OCI-M2 (cell line): ENCODE measurements around the gene ALOX15.
"Not testable (repeated sequence)": the region's sequence is repeated elsewhere in the genome, so short reads cannot be mapped to it uniquely, and the experiment has no call there.

Experiments used
- DNase-seq: peaks from one replicate; lab custom pipeline; 2025; ENCODE audit not compliant: unreplicated experiment; lab: John Stamatoyannopoulos, UW

ALOX15 gene

DNA sequence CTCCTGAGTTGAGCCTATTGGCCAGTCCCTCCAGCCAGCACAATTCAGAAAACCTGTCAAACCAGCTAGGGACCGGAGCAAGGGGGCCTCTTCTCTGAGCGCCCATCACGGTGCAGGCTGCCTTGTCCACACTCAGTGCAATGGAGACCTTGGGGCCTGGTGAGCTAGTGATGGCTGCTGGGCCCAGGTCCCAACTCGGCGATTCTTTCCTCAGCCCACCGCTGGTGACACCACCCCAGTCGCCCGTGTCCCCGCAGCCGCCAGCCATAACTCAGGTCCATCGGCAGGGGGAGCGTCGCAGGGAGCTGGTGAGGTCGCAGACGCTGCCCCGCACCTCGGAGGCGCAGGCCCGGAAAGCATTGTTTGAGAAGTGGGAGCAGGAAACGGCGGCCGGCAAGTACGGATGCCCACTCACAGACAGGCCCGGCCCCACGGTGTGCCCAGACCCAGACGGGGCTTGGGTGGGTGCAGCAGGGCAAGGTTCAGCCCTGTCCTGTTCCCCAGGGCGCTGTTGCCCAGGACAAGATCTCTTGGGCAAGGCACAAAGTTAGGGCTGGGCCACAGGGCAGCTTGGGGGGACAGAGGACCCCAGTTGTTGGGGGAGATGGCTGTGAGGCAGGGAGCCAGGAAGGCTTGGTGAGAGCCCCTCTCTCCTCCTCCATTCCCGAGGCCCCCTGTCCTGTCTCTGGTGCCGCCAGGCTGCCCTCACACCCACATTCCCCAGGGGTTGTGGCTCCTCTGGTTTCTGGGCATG lies 46.4 kb downstream of the ALOX15 start:
- DNase-seq: no peak

DNA sequence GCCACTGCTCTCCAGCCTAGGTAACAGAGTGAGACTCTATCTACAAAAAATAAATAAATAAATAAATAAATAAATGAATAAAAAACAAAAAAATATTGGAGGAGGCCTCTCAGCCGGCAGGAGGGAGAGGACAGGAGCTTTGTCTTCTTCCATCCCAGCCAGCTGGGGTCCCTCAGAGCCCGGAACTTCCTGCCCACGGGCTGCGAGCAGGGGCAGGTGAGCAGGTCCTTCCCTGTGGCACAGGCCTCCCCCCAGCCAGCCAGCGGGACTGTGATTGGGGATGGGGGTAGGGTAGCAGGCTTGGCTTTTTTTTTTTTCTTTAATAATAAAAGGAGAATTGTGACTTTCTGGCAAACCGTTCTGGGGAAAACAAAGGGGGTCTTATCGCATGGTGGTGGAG lies 47.1 kb downstream of the ALOX15 start:
- no peak for DNase-seq

DNA sequence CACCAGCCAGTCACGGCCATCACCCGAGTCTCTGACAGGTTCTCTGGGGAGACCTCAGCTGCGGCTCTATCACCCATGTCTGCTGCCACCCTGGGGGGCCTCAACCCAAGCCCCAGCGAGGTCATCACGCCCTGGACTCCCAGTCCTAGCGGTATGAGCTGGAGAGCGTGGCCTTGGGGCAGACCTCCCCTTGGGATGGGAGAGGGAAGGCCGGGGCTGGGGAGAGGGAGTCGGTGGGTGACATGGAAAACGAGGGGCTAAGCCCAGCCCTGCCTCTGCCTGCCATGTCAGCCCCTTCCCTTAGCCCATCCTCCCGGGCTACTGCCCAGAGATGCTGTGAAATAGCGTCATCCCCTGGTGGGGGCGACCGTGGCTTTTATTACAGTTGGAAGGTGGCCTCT lies 48.5 kb downstream of the ALOX15 start:
- no peak for DNase-seq

DNA sequence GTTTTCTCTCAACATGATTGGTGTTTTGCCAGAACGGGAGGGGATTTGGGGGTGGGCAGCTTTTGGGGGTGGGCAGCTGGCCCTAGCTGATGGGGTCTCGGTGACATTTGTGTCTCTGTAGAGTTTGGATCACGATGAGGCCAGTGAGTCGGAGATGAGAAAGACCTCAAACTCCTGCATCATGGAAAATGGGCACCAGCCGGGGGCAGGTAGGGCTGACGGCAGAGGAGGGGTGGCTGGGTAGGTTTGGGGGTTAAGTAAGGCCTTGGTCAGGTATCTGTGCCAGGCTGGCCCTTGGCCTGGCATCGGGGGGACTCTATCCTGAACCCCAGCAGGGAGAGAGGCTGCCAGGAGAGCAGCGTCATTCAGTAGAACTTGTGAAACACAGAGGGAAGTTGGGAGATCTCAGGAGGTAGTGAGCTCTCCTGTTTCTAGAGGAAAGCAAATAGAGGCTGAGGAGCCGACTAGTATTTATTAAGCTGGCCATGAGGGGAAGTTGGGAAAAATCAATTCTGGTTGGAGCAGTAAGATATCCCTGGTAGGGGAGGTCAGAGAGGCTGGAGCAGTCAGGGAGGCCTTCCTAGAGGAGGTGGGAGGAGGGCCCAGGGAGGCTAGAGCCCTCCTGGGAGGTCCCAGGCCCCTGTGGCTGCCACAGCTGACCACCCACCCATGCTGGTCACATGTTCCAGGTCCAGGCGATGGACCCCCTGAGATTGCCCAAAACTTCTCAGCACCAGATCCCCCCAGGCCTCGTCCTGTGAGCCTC lies 49.1 kb downstream of the ALOX15 start:
- no peak for DNase-seq

DNA sequence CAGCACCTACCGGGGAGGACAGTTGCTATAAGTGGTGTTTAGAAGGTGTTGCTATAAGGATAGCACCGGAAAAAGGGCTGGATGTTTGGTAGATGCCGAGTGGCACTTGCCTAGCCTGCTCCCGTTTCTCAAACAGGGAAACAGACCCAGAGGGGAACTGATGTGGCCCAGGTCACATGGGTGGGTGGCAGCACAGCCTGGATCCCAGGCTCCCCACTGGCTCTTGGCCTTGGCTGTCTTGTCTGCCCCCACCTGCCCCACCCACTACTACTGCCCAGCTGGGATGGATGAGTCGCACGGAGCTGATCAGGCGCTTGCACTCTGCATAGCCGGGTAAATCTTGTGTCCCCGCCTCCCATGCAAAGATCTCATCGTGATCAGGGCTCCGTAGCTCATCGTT lies 49.9 kb downstream of the ALOX15 start:
- DNase-seq: no peak

DNA sequence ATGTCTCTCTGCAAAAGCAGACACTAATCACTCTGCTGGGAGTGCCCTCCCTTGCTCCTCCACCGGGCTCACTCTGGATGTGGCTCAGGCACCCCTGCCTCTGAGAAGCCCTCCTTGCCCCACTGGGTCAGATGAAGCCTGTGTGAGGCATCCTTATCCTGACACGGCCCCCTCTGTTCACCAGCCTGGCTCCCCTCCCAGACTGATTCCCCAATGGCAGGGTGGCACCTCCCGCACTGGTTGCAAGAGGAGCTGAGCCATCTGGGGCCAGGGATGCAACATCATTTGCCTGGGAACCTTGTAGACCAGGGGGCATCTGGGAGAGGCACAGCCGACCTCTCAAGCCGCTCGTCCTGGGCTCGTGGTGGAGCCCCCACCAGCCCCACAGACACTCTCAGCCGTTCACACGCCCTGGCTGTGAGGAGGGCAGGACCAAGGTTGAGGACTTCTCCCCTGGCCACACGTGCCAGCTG lies 50.5 kb downstream of the ALOX15 start:
- no peak for DNase-seq

DNA sequence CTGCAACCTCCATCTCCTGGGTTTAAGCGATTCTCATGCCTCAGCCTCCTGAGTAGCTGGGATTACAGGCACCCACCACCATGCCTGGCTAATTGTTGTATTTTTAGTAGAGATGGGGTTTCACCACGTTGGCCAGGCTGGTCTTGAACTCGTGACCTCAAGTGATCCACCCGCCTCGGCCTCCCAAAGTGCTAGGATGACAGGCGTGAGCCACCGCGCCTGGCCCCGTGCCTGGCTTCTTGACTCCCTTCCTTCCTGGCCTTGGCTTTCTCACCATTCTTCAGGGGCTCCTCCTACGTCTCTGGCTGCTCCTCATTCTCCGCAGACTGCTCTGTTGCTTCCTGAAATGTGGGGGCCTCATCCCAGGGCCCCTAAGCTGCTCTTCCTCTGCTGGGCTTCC lies 51.4 kb downstream of the ALOX15 start:
- not testable (repeated sequence) for DNase-seq

DNA sequence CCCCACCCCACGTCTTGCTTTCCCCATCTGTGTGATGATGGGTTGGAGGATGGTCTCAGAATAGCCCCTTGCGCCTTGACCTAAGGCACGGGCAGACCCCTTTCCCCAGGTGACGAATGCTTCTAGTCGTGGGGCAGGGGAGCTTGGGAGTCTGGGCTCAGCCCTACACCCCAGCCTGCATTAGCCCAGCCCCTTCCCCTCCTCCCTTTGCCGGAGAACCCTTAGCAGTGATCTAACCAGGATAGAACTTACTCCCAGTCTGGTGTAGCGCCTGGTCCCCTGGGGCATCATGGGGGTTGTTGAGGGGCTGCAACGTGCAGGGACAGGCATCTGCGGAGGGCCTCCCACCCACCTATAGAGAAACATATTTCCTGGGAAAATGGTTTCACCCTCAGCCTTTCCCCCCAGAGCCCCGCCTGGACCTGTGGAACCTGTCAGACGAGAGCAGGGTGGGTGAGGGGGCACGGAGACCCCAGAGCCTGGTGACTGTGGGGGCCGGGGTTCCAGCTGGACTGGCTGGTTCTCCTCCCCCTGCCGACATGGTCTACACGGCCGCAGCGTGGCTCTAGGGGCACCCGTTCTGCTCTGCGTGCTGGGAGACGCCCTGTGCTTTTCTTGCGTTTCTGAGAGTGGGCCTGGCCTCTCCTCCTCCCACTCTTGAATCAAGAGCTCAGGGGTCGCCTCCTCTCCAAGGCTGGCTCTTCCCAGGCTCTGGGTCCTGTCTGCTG lies 52.4 kb downstream of the ALOX15 start:
- no peak for DNase-seq

DNA sequence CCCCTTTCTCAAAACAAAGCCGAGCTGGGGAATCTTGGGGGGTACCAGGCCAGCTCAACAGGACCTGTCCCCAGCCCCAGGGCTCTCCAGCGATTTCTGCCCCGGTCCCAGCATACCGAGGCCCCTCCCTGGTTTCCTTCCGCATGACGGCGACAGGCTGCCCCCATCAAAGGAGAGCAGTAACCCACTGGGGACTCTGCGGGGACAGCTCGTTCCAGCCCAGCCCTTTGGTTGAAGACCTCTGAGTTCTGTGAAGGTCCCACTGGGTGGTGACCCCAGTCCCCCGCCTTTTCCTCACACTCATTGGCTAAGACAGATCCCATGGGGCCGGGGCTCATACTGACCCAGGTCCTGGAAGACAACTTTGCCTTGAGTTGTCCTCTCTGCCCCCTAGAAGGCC lies 53.1 kb downstream of the ALOX15 start:
- DNase-seq: no peak

DNA sequence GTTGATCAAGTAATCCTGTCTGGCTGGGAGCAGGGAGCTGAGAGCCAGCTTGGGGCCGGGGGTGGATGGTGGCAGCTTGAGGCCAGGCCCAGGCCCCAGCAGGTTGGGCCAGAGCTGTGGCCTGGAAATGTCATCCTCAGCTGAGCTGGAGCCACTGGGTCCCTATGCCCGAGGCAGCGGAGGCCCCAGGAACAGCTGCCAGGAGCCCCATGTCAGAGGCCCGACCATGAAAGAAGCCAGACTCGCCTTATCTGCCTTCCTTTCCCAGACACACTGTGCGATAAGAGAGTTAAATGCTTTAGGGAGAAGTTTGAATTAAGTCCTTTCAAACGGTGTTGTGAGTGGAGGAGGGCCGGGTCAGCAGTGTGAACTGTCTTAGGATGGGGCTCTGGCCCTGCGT lies 53.7 kb downstream of the ALOX15 start:
- no peak for DNase-seq

DNA sequence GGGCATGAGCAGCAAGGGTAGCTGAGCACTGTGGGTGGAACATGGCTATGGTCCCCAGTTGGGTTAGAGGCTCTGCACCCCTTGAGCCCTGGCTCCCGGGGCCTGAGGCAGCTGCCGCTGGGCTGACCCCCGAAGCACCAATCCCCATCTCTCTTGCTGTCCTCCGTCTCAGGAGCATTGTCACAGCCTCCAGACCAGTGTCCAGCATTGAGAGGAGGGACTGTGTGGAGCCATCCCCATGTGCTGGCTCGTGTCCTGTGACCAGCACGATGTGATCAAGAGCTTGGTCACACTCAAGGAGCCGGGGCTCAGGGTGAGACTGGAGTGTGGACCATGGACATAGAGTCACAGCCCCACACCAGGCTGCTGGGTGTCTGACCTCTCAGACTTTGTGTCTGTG lies 54.3 kb downstream of the ALOX15 start:
- no peak for DNase-seq

DNA sequence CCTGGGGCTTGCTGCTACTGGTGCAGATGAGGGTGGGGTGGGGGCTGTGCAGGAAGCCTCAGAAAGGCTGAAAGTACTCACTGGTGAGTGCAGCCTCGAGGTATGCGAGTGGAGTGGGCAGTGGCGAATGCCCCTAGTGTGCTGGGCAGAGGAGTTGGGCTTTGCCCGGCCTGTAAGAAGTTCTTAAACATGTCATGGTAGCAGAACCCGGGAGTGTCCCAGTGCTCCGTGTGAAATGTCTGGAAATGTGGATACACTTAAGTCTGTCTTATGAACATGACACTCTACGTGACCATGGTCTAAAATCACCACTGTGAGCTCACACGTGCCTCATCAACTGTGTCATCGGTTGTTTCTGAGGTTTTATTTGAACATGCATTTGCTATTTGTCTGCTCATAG lies 55.4 kb downstream of the ALOX15 start:
- no peak for DNase-seq

DNA sequence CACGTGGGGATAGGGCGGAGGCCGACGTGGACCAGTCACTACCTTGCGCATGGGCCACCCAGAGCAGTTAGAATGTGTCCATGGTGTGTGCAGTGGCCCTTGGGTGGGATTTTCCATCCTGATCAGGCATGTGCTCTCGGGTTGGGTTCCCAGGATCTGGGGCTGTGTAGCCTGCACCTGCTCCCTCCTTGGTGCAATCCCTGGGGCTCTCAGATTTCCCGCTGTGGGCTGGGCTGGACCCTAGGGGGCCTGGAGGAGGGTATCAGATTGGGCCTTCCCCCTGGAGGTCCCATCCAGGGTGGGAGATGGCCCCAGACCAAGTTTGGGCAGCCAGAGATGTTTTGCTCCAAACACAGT lies 55.9 kb downstream of the ALOX15 start:
- no peak for DNase-seq

DNA sequence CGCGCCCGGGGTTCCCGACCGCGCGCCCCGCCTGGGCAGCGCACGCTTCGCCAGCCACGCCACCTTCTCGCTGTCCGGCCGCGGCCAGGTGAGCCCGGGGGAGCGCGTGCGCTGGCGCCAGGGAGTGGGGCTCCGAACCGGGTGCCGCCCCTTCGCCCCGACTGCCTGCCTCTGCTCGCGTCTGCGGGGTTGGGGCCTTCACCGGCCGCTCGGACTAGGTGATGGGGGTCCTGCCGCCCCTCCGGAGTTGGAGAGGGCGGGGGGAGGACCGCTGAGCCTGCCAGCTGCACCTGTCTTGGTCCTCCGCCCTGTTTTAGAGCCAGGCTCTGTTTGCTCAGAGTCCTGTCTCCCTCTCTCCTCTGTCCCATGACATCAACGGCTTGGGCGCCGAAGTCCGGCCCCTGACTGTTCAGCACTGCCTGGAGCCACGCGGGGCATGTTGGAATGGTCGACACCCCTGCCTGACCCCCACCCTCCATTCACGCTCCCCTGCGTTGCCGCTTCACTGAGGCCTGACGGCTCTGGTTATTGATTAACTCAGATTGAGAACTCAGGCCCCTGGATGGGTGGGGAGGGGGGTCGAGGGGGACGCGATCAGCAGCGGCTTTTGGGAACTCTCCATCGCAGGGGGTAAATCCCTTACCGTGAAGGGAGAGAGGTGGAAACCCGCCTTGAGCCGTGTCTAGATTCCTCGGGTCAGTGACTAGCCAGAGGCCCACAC lies 56.4 kb downstream of the ALOX15 start:
- no peak for DNase-seq

DNA sequence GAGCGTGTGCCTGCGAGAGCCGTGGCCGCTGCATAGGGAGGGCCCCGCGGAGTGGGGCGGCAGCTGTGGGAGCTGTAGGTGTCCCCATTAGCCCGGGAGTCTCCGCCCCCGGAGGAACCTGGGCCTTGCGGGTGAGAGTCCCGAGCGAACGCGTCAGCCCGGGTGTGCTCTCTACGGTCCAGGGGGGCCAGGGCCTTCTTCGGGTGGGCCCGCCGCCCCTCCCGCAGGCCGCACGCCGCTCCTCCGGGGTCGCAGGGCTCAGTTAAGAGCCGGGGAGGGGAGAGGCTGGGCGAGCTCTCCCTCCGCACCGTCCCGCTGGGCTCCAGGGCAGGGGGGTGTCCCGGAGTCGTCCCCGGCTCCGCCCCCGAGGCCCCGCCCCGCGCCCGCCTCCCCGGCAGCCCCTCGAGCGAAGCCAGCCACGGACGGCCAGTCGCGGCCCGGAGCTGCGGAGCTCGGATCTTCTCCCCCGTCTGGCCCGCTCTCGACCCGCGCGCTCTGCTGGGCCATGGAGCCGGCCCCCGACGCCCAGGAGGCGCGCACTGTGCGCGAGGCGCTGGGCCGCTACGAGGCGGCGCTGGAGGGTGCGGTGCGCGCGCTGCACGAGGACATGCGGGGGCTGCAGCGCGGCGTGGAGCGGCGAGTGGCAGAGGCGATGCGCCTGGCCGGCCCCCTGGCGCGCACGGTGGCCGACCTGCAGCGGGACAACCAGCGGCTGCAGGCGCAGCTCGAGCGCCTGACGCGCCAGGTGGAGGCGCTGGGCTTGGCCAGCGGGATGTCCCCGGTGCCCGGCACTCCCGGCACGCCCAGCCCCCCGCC lies 57.2 kb downstream of the ALOX15 start, which contains the start of gene SMTNL2:
TSS of gene SMTNL2 (plus strand) at position 429 of the 816 bp plus-strand sequence. CDS start at position 506, 77 bp downstream.
- DNase-seq: no peak

DNA sequence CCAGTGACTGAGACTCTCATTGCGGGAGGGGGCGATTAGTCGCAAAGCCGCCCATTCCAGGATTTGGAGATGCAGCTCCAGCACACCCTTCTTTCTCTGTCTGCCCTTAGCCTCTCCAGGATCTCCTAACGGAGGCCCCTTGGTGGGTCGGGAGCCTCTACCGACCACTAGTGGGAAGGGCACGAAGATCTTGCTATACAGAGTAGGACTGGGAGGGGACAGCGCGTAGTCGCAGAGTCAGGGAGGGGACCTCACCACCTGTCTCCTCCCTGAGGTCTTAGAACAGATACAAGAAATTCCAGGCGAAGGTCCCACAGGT lies 57.7 kb downstream of the ALOX15 start:
- DNase-seq: no peak

DNA sequence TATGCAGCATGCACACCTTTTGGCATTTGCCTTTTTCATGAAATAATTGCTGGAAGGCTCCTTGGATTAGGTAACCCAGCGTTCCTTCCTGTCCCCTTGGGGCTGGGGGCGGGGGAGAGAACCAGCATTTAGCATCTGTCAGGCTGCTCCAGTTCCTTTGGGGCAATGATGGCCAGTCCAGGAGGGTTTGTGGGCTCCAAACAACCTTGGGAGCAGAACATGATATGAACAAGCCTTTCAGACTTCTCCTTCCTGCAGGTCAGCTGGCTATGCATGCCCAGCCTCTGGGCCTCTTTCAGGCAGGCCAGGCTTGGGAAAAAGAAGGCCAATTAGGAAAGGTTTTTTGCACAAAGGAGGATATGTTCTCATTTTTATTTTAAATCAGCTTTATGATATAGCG lies 58.3 kb downstream of the ALOX15 start:
- no peak for DNase-seq

DNA sequence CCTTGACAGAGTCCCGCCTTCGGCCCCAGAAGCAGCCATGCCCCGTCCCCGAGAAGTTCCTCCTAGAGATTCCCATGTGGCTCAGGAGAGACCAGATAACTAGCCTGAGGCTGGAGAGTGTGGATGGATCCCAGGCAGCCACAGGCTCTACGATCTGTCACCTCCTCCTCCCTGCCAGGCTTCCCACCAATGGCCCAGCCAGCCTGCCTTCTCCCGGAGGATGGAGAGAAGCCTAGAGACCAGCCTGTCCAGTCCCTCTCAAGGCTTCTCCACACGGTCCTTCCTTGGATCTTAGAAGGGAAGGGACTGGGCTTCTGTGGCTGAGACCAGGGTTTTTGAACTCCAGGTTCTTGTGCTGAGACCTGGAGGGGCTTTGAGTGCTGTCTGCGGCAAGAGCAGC lies 58.8 kb downstream of the ALOX15 start:
- DNase-seq: no peak

DNA sequence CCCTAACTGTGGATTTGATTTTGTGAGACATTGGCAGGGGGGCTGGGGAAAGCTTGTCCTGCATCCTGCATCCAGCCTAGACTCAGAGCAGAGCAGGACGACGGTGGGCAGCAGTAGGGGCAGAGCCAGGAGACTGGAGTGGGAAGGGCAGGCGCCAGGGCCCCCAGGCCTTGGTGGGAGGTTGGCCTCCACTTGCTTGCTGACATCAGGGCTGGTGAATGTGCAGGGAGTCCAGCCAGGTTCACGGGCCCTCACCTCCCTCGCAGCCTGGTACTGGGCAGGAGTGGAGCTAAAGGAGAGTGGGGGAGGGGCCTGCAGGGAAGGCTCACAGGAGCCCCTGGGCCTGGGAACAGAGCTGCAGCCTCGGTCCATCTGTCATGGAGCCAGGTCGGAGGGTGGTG lies 59.4 kb downstream of the ALOX15 start:
- DNase-seq: no peak
